WERI-Rb-1 (cell line): ENCODE data around the gene BACH2.

Experiments used
- DNase-seq: peaks from one replicate; pipeline ENCODE4 v3.0.0-alpha.2; 2020
- H3K27ac ChIP-seq: fragments of 250-450 bp; sonication (Bioruptor Pico); 2 replicates; pipeline ENCODE4 v1.5.1; 2020; ENCODE audit warnings: mild to moderate bottlenecking, moderate library complexity
- H3K27me3 ChIP-seq: fragments of 250-450 bp; sonication (Bioruptor Pico); 2 replicates; pipeline ENCODE4 v1.5.1; 2021; ENCODE audit warnings: mild to moderate bottlenecking, low read depth, moderate library complexity; ENCODE audit not compliant: insufficient read depth, severe bottlenecking
- H3K36me3 ChIP-seq: fragments of 250-450 bp; sonication (Bioruptor Pico); 2 replicates; pipeline ENCODE4 v1.5.1; 2020; ENCODE audit warnings: mild to moderate bottlenecking, moderate library complexity
- H3K4me3 ChIP-seq: 2 replicates; pipeline ENCODE4 v1.5.1; 2011; ENCODE audit warnings: low read depth, mild to moderate bottlenecking, control low read depth, low read length
- H3K9me3 ChIP-seq: fragments of 250-450 bp; sonication (Bioruptor Pico); 2 replicates; pipeline ENCODE4 v1.5.1; 2021; ENCODE audit warnings: mild to moderate bottlenecking, moderate library complexity; ENCODE audit not compliant: severe bottlenecking
- CTCF ChIP-seq: IDR thresholded peaks from 2 replicates; pipeline ENCODE4 v1.5.1; 2011; ENCODE audit warnings: low read depth, mild to moderate bottlenecking, control low read depth, inconsistent platforms, low read length

The BACH2 gene

DNA sequence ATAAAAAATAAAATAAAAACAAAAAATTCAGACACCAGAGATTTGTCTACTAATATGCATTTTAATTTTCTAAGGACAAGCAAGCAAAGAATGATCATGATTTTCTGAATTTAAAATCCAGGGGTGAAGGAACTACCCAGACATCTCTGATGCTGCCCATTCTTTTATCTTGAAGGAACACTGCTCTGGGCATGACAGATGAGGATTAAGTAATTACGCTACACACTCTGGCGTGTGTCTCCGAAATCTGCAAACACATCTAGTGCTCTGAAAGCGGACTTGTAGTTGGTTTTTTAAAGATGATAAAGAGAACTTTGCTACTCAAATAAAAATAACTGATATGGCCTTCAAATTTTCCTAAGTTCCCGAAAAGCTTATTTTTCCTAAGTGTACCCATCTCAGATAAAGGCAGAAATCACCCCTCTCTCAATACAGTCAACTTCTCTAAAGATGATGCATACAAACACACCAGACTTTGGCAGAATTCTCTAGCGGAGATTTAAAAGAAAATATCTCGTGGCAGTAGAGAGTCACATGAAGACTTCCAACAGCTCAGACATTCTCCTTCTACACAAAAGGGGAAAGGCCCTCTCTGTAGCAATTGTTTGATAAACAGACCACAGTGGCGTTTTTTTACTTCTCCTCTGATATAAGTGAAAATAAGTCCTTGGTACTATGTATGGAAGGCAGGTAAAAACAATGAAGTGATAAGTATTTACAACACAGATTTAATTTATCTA lies 133.8 kb downstream of the BACH2 start:
- no peaks in the 10 kb centered on the region for H3K27me3 ChIP-seq
- H3K36me3 ChIP-seq: no peaks in the 10 kb centered on the region
- no peak for DNase-seq
- TF ChIP-seq CTCF: no peak
- no peak overlapping the region for H3K27ac ChIP-seq
- H3K9me3 ChIP-seq: no peaks in the 10 kb centered on the region
- H3K4me3 ChIP-seq: no peak overlapping the region

DNA sequence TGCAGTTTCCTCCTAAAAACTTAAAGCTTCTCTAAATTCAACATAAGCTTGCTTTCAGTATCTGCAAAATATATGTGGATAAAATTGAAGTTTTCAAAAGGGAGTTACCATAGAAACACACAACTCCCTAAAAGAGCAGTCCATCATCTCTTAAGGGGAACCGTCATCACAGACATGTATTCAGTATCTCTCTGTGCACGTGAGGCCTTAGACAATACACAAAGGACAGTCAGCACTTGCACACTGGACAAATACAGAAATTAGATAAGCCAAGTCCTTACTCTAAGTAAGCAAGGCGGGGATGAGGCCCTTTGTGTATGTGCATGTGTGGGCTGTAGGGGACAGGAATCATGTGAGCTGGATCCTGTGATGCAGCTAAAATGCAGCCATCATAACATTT lies 136.6 kb downstream of the BACH2 start:
- DNase-seq: no peak
- Histone ChIP-seq H3K27ac (no peak overlapping the region), H3K4me3 (no peak overlapping the region), H3K9me3 (no peaks in the 10 kb centered on the region), H3K36me3 (no peaks in the 10 kb centered on the region), H3K27me3 (no peaks in the 10 kb centered on the region)
- TF ChIP-seq CTCF: no peak

GRCh38 chr6:90159452-90159851 lies 137.2 kb downstream of the BACH2 start:
- Histone ChIP-seq H3K27me3 (no peaks in the 10 kb centered on the region), H3K9me3 (no peaks in the 10 kb centered on the region), H3K27ac (no peak overlapping the region), H3K4me3 (no peak overlapping the region), H3K36me3 (no peaks in the 10 kb centered on the region)
- no peak for DNase-seq
- TF ChIP-seq CTCF: no peak

- H3K9me3 ChIP-seq: no peaks in the 10 kb centered on the region
- no peak overlapping the region for H3K4me3 ChIP-seq
- no peak for TF ChIP-seq CTCF
- no peak overlapping the region for H3K27ac ChIP-seq
- H3K36me3 ChIP-seq: no peaks in the 10 kb centered on the region
- DNase-seq: no peak
- H3K27me3 ChIP-seq: no peaks in the 10 kb centered on the region
Observed at GRCh38 chr6:90158936-90159335, 137.7 kb downstream of the BACH2 start.

- TF ChIP-seq CTCF: no peak
- Histone ChIP-seq H3K4me3 (no peak overlapping the region), H3K27ac (no peak overlapping the region), H3K9me3 (no peaks in the 10 kb centered on the region), H3K36me3 (no peaks in the 10 kb centered on the region), H3K27me3 (no peaks in the 10 kb centered on the region)
- DNase-seq: no peak
Observed at GRCh38 chr6:90157441-90157840, 139.2 kb downstream of the BACH2 start.

DNA sequence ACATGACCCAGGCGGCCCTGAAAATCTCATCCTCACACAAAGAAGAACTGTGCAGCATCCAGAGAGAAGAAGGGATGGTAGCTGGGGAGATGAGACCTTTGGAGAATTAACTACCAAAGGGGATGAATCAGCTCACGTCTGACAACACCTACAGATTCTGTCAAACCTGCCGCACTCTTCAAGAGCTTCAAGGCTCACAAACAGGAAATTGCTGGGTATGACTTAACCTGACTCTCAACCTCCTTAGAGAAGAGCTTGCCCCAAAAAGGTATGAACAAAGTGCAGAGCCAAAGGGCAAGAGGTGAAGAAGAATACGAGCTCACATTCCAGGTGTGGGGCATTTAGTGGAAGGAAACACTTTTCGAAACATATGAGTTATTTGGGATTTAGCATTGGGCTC lies 139.8 kb downstream of the BACH2 start:
- no peaks in the 10 kb centered on the region for H3K36me3 ChIP-seq
- DNase-seq: no peak
- H3K9me3 ChIP-seq: no peaks in the 10 kb centered on the region
- no peaks in the 10 kb centered on the region for H3K27me3 ChIP-seq
- H3K4me3 ChIP-seq: no peak overlapping the region
- TF ChIP-seq CTCF: no peak
- no peak overlapping the region for H3K27ac ChIP-seq
